ENCODE results near the gene CDC42BPG. TPM values are rescaled to one million over a fixed set of nuclear protein-coding genes. Genes with fewer than 3 reads are reported as not detected.

Gene CDC42BPG
- total RNA-seq, 1 experiment from 2014 or later, result 24.9 TPM

DNA sequence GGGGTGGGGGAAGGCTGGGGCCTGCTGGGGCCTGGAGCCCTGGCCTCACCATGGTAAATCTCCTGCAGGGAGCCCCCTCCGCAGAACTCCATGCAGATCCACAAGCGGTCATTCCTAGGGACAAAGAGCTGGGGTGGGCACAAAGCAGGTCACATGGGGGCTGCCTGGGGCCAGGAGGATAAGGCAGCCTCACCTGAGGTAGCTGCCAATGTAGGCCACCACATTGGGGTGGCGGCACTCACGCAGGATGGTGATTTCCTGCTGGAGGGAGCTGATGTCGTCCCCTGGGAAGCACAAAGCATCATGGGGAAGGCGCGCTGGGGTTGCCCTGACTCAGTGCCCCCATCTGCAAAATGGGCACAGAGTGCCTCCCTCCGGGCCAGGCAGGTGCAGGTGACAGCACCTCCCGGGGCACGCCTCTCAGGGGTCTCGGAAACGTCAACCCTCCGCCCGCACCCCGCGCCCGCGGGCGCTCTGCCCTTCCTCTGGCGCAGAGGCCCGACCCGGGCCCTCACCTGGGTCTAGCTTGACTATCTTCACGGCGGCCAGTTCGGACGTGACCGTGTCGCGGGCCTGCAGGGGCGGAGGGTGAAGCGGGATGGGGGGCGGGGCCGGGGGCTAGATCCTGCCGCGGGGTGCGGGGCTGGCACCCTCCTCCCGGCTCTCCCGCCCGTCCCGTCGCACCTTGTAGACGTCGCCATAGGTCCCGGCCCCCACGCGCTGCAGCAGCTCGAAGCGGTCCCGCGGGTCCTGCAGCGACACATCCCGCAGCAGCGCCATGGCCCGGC lies 41.9 kb downstream of the CDC42BPG start:
- TF ChIP-seq, protein P1, sequence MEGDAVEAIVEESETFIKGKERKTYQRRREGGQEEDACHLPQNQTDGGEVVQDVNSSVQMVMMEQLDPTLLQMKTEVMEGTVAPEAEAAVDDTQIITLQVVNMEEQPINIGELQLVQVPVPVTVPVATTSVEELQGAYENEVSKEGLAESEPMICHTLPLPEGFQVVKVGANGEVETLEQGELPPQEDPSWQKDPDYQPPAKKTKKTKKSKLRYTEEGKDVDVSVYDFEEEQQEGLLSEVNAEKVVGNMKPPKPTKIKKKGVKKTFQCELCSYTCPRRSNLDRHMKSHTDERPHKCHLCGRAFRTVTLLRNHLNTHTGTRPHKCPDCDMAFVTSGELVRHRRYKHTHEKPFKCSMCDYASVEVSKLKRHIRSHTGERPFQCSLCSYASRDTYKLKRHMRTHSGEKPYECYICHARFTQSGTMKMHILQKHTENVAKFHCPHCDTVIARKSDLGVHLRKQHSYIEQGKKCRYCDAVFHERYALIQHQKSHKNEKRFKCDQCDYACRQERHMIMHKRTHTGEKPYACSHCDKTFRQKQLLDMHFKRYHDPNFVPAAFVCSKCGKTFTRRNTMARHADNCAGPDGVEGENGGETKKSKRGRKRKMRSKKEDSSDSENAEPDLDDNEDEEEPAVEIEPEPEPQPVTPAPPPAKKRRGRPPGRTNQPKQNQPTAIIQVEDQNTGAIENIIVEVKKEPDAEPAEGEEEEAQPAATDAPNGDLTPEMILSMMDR (conservative IDR thresholded peaks at IDR 0.05), result no peak
- H3K56ac ChIP-seq (ENCODE audit: insufficient read length, low read depth, low read length), result no peak overlapping the region
- no CpG with 5 or more reads among the region's 54 CpGs for whole genome bisulfite sequencing (ENCODE audit: extremely low coverage, insufficient read length, low lambda C conversion rate)
- no peak overlapping the region for H4K91ac ChIP-seq (ENCODE audit: insufficient read length, low read depth, low read length)
- no peaks in the 10 kb centered on the region for H3K9me3 Mint-ChIP-seq
- no peak overlapping the region for H2BK20ac ChIP-seq (ENCODE audit: low read depth, low read length, poor library complexity, severe bottlenecking)
- peaks cover 11 to 14% of the 10 kb centered on the region in 2 experiments for H3K4me1 Mint-ChIP-seq
- no peak overlapping the region for H3K27ac ChIP-seq (ENCODE audit: insufficient read length, low read depth, low read length)
- H3K4me1 ChIP-seq (ENCODE audit: insufficient read depth, low read length), result no peaks in the 10 kb centered on the region
- no peak overlapping the region for H3K14ac ChIP-seq (ENCODE audit: insufficient read depth, low read length)
- no peaks in the 10 kb centered on the region for H3K9me3 ChIP-seq (ENCODE audit: control insufficient read depth, low read depth, low read length)
- no peak overlapping the region for H3K23ac ChIP-seq (ENCODE audit: insufficient read length, low read depth, low read length)
- no peaks in the 10 kb centered on the region for H3K27me3 Mint-ChIP-seq (ENCODE audit: low read depth)
- peaks cover 6 to 33% (median 26%) of the 10 kb centered on the region in 3 experiments; a peak in 6 of 7 replicates for H3K36me3 Mint-ChIP-seq (ENCODE audit: insufficient read depth in 1 of 3, low read depth in 3 of 3)
- no peak overlapping the region for H2BK12ac ChIP-seq (ENCODE audit: insufficient read length, low read depth, low read length)
- H3K4me2 ChIP-seq (ENCODE audit: insufficient read depth, insufficient read length, low read length), result peak overlapping the region; percentile 1
- no peak for DNase-seq
- H2BK120ac ChIP-seq (ENCODE audit: low read depth, low read length, poor library complexity, severe bottlenecking), result no peak overlapping the region
- no peaks in the 10 kb centered on the region for H4K20me1 ChIP-seq (ENCODE audit: control insufficient read depth, insufficient read depth, insufficient read length)
- no peak overlapping the region for H3K18ac ChIP-seq (ENCODE audit: insufficient read length, low read depth, low read length)
- H3T11ph ChIP-seq (ENCODE audit: low read length), result no peak overlapping the region
- no peaks in the 10 kb centered on the region for H3K27me3 ChIP-seq (ENCODE audit: insufficient read depth, low read length)
- no peaks in the 10 kb centered on the region for H3K79me2 ChIP-seq (ENCODE audit: insufficient read depth, low read length)
- H3K4me3 Mint-ChIP-seq, result peak overlapping the region; percentile 62 to 78
- no peaks in the 10 kb centered on the region for H3K79me1 ChIP-seq (ENCODE audit: insufficient read depth, low read depth, low read length, poor library complexity, severe bottlenecking)
- no peak overlapping the region for H2BK5ac ChIP-seq (ENCODE audit: insufficient read length, low read length)
- H3K23me2 ChIP-seq (ENCODE audit: insufficient read length, low read depth, low read length, poor library complexity, severe bottlenecking), result peaks cover 8% of the 10 kb centered on the region
- no peak overlapping the region for H2AK5ac ChIP-seq (ENCODE audit: insufficient read length, low read length)
- H2AFZ ChIP-seq (ENCODE audit: low read length), result no peak overlapping the region
- no peak overlapping the region for H2BK15ac ChIP-seq (ENCODE audit: low read depth, low read length)
- H3K9ac ChIP-seq (ENCODE audit: extremely low read depth, insufficient read length, low read length), result no peak overlapping the region
- no peak overlapping the region for H3K27ac Mint-ChIP-seq
- H3K4ac ChIP-seq (ENCODE audit: low read depth, low read length), result no peak overlapping the region
- no peak overlapping the region for H4K5ac ChIP-seq (ENCODE audit: insufficient read length, low read depth, low read length)
- no peak overlapping the region for H4K8ac ChIP-seq (replicated peaks; ENCODE audit: insufficient read length, low read depth, low read length)
